NCI-H1436 (cell line): ENCODE measurements around the gene PRSS56.

Source experiments
- DNase-seq: peaks from one replicate; lab custom pipeline; 2025; lab: John Stamatoyannopoulos, UW

PRSS56 gene

DNA sequence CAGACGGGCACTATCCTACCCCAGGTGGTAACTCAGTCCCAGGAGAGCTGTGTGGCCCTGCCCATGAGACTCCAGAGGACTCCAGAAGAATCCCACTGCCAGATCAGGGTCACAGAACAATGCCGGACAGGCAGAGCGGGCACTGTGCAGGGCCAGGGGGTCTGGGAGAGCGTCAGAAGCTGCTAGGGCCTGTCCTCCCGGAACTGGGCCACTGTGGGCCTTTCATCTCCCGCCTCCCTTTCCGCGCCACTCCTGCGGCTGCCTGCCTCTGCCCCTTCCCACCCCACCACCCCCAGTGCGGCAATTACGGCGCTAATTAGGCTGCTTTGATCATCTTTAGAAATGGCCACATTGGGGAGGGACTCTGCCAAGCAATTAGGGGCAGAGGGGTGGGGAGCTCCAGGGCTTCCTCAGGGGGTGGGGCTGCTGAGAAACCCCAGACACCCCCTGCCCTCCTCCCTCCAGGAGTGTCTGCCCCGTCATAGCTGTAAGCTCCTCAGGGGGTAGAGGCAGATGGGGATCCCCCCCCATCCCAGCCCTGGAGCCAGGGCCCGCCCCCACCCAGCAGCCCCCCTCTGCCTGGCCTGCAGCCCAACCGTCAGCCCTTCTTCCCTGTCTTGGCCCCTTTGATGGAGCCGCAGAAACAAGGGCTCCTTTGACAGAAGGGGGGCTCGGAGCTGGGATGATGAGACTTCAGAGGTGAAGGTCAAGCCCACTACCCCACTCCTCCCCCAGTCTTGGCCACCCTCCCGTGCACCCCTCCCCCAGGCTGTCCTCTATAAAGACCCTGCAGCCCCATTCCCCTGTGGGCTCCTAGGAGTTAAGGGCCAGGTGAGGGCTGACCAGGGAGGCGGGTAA, at the start of gene PRSS56:
Gene PRSS56, plus strand, starts transcription at position 808 of the 858 bp plus-strand sequence. CDS start 211 bp downstream, outside the sequence.
- DNase-seq = peak; percentile 48

DNA sequence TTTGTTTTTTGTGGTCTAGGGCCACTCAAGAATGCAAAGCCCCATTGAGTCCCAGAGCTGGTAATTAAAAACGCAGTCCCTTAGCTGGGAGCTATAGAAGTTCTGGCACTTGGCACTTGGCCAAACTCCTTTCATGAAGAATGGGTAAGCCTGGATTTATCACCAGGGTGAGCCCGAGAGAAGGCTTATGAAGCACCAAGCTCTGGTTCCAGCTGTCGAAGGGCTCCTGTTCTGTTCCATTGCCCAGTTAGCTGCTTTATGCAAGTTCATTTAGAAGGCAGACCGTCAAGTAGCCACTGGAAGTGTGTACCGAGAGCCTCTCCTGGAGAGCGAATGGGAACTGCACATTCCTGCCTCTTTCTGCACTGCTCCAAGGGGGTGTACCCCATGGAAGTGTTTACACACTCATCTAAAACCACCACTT, 46.7 kb upstream of the PRSS56 start:
- DNase-seq = peak; percentile 56

GRCh38 chr2:232476045-232476444, 44.1 kb upstream of the PRSS56 start:
- DNase-seq = no peak

GRCh38 chr2:232476791-232477190, 43.4 kb upstream of the PRSS56 start:
- no peak for DNase-seq

GRCh38 chr2:232477751-232478510, 42.3 kb upstream of the PRSS56 start:
- DNase-seq = no peak

DNA sequence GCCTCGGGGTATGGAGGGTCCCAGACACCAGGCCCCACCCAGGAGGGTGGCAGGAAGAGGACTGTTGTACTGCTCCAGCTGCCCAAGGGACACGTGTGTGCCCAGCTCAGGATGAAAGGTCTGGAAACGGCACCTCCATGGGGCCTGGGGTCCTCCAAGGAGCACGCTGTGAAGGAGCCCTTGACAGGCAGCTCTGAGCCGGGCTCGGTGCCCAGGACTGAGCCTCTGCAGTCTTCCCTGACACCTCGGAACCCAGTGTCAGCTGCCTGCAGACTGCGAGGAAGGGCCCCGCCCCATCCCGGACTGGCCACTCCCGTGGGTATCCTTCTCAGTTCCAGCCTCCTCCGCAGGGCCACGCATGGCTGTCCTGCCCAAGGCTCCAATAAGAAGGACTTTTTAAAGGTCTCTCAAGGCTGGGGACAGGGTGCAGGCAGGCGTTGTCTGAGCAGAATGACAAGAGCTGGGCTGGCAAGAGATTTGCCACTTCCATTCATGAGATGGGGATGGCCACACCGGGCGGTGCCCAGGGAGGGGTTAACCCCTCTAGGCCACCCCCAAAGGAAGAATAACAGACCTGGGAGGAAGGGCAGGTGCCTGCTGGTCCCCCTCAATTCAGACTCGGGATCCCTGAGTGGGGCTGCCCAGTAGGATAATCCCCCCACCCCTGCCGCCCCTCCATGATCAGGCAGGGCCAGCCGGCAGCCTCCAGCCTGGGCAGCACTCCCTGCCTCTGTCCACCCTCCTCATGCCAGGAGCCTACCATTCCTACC, 41.4 kb upstream of the PRSS56 start:
- DNase-seq = no peak

GRCh38 chr2:232479341-232480200, 40.6 kb upstream of the PRSS56 start:
- no peak for DNase-seq

DNA sequence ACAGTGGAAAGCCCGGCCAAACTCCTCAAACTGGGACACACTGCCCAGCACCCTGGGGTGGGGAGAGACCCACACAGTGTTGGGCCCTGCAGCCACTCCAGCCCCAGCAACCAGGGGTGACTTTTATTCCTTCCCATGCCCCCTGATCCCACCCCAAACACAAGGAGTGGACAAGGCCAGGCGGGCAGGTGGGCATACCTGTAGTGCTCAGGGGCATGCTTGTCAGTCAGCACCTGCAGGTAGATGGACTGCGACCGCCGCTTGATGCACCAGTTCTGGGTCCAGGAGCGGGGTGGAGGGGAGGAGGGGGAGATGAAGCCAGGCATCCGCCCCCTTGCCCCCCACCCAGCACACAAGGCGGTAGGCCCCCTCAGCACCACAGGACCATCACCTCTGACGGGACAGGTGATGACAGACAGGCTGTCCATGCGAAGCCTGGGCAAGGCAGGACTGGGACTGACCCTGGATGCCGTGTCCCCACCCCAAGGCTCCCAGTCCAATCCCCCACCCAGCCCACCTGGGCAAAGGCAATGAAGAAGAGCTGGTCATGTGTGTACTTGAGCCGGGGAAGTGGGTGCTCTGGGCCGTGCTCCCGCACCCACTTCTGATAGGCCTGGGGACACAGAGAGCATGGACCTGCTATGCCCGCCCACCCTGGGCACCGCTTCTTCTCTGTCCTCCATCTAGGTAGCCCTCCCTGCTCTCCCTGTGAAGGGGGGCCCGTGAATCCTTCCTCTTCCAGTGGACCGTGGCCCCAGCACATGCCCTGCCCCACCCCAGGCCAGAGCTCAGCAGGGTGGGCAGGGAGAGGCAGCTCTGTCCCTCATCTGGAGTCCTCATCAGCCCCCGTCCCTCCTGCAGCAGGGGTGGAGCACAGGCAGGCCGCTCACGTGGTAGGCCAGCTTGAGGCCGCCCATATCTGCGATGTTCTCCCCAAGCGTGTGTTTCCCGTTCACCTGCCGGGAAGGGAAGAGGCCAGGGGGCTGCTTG, 39.7 kb upstream of the PRSS56 start:
- DNase-seq = no peak

DNA sequence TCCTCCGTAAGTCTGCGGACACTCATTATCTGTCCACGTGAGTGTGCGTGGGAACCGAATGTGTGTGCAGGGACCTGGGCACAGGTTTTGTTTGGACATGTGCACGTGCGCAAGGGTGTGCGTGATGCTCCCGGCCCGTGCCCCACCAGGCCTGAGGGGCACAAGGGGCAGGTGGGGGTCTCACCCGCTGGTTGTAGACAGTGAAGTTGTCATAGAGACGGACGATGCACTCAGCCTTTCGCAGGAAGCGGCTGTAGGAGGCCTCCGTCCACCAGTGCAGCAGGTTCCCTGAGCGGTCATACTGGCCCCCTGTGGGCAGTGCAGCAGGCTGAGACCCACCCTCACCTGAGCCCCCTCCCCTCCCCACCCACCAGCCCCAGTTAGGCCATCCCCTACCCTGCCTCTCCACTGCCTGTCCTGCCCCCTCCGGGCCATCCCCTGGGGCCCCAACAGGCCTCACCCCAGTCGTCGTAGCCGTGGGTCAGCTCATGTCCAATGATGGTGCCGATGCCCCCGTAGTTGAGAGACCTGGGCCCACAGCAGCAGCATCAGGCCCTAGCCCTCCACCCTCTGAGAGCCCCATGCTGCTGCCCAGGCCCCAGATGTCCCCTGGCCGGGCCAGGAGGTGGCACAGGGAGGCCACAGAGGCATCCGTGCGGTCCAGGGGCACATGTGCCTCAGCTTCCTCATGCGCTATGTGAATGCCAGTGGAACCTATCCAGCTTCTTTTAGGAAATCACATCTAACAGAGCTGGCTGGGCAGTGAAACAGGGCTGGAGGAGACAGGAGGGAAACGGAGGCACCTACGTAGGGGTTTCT, 38.7 kb upstream of the PRSS56 start:
- DNase-seq = no peak

DNA sequence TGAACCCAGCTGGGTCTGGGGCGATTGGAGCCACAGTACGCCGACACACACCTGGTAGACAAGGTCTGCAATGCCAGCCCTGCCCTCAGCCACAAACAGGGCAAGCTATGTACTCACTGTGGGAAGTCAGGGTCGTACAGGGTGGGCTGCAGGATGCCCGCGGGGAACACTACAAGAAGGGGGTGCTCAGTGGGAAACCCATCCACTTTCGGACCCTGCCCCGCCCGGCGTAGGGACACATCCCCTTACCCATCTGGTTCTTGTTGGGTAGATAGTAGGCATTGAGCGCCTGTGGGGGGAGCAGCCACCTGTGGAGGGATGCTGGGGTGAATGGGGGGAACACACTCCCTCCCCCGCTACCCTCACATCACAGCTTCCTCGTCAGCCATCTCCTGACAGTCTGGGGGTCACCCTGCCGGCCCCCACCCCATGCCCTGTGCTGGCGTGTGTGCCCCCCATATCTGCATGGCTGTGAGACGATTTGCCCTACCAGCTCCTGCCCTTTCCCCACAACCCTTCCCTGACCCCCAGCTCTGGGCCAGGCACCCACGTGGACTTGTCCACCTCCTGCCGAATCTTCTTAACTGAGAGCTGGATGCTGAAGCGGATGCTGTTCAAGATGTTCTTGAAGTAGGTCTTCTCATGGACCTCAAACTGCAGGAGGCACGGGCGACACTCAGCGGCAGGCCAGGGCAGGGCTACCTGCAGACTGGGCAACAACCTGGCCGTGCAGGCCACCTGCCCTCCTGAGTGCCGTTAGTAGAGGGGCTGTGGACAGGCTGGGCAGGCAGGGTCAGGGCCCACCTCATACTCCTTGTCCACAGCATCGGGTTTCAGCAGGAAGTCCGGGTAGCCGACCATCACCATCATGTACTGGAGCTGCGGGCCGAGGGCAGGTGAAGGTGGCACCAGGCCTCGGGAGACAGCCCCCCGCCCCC, 37.6 kb upstream of the PRSS56 start:
- DNase-seq = no peak

GRCh38 chr2:232483311-232483922, 36.8 kb upstream of the PRSS56 start:
- DNase-seq = no peak

- no peak for DNase-seq
These were observed 36.1 kb upstream of the PRSS56 start for GRCh38 chr2:232483923-232484627.

DNA sequence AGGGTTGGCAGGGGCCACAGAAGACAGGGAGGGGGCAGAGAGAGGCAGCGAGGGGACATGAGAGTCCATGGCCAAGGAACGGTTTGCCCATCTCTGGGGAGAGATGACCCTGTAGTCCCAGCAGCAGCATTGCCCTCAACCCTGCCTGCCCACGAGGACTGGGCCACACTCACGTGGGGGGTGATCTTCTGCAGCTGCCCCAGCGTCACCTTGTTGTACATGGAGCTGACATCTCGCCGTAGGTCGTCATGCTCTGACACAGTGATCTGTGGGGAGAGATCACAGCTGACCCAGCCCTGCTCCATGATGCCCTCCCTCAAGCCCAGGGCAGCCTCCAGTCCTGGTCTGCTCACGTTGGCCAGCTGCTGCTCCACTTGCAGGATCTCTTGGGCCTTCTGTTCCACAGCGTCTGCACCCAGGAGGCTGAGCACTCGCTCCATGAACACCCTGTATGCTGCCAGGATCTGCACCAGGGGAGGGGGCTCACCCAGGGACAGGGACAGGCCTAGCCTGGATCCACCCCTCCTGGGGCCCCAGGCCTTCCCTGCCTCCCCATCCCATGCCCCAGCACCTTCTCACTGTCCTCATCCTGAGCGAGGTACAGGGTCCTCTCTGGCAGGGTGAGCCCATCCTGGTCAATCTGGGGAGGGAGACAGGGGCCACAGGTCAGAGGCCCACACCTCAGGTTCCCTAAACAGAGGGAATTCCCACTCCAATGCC, 35.4 kb upstream of the PRSS56 start:
- no peak for DNase-seq

DNA sequence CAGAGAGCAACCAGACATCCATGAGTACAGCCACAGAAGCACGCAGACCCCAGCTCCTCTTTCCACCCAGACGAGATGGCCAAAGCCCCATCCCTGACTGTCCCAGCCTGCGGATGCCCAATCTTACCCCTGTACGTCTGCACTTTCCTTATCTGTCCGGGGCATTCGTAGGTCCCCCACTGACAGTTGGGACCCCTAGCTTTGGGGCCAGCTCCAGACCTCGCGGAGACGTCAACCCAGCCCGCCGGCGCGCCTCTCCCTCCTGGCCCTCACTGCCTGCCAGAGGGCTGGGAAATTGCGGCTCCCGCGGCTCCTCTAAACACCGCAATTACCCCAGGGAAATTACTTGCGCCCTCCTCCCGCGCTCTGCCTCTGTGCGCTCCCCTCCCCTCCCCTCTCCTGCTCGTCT, 34.8 kb upstream of the PRSS56 start:
- no peak for DNase-seq

DNA sequence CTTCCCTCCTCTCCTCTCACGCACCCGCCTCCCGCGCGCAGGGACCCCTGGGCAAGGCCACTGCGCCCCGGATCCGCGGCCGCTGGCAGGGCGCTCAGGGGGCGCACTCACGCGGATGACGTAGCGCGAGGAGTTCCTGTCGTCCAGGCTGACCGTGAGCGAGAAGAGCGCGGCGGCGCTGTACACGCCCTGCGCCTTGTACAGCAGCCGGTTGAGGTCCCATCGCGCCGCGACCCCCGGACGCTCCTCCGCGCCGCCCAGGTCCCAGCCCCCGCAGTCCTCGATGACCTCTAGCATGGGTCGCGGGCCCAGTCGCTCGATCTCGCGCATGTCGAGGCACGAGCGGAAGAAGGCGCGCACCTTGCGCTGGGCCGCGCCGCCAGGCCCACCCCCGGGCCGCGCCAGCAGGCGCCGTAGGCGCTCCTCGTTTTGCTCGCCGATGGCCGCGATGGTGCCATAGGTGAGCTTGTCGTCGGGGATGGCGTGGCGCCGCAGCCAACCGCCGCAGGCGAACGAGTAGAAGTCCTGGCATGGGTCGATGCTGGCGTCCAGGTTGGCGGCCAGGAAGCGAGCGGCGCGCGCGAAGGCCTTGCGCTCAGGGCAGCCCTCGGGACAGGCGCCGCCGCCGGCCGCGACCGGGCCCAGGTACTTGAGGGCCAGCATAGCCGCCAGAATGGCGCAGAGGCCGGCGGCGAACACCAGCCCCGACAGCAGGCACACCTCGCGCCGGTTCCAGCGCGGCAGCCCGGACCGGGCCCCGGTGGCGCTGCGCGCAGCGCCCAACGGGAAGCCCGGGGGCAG, 34.2 kb upstream of the PRSS56 start:
- no peak for DNase-seq
